ENCODE measurements around the gene ROCK2. TPM values are rescaled to one million over a fixed set of nuclear protein-coding genes. Genes with fewer than 3 reads are reported as not detected.

Gene ROCK2
- total and polyA plus RNA-seq, 2 of the 13 experiments (the other 11 are each of a cell fraction or from before 2014, with no cell fraction given) = 38.1 to 119 TPM

DNA sequence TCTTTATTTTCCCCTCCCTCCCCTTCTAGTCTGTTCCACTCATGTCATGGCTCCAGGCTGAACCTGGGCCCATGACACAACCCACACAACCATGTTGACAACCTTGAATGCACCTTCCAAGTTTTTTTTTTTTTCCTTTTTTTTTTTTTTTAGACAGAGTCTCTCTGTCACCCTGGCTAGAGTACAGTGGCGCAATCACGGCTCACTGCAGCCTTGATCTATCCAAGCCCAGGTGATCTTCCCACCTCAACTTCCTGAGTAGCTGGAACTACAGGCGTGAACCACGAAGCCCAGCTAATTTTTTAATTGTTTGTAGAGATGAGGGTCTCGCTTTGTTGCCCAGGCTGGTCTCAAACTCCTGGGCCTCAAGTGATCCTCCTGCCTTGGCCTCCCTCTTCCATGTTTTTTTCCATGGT lies 21.9 kb upstream of the ROCK2 start (continued):
- TF ChIP-seq SALL2 (CRISPR knock-in tag; IDR thresholded peaks at IDR 0.05) = 0 out of 2 replicates have a peak, but pooled peaks have one; percentile 55
- 0 out of 2 replicates have a peak, but pooled peaks have one; percentile 22 for TF ChIP-seq REPIN1 (CRISPR knock-in tag; IDR thresholded peaks at IDR 0.05; ENCODE audit: borderline replicate concordance, low read depth)
- peak; percentile 94 for TF ChIP-seq NCOR1 (IDR thresholded peaks at IDR 0.05; ENCODE audit: borderline replicate concordance, low read length)
- peak; percentile 78; the same call in 1 of the 2 replicates for TF ChIP-seq CBX5 (CRISPR knock-in tag; IDR thresholded peaks at IDR 0.05; ENCODE audit: borderline replicate concordance)
- 0 out of 2 replicates have a peak, but pooled peaks have one; percentile 14 for TF ChIP-seq RFX3 (CRISPR knock-in tag; IDR thresholded peaks at IDR 0.05)
- TF ChIP-seq XRCC5 (optimal IDR thresholded peaks at IDR 0.05; ENCODE audit: low read length) = no peak
- 0 out of 2 replicates have a peak, but pooled peaks have one; percentile 34 for TF ChIP-seq CBFB (CRISPR knock-in tag; IDR thresholded peaks at IDR 0.05)
- peak; percentile 88 for TF ChIP-seq ZMYM2 (CRISPR knock-in tag; IDR thresholded peaks at IDR 0.05)
- no peak for TF ChIP-seq NFE2 (CRISPR knock-in tag; IDR thresholded peaks at IDR 0.05)
- no peak for TF ChIP-seq SOX6 (IDR thresholded peaks at IDR 0.05)
- TF ChIP-seq SOX6 (CRISPR knock-in tag; IDR thresholded peaks at IDR 0.05) = peak; percentile 88
- peak; percentile 37; the same call in 1 of the 2 replicates for TF ChIP-seq BRD4 (CRISPR knock-in tag; IDR thresholded peaks at IDR 0.05)
- TF ChIP-seq, protein P1, sequence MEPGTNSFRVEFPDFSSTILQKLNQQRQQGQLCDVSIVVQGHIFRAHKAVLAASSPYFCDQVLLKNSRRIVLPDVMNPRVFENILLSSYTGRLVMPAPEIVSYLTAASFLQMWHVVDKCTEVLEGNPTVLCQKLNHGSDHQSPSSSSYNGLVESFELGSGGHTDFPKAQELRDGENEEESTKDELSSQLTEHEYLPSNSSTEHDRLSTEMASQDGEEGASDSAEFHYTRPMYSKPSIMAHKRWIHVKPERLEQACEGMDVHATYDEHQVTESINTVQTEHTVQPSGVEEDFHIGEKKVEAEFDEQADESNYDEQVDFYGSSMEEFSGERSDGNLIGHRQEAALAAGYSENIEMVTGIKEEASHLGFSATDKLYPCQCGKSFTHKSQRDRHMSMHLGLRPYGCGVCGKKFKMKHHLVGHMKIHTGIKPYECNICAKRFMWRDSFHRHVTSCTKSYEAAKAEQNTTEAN (CRISPR knock-in tag; conservative IDR thresholded peaks at IDR 0.05) = peak; percentile 89
- 0 out of 2 replicates have a peak, but pooled peaks have one; percentile 41 for TF ChIP-seq ZFY (CRISPR knock-in tag; IDR thresholded peaks at IDR 0.05)
- peak; percentile 94 for TF ChIP-seq FOXA3 (CRISPR knock-in tag; IDR thresholded peaks at IDR 0.05)
- TF ChIP-seq CCAR2 (optimal IDR thresholded peaks at IDR 0.05; ENCODE audit: low read depth, low read length) = peak; percentile 83
- peak; percentile 86; the same call in 1 of the 2 replicates for TF ChIP-seq RXRA (CRISPR knock-in tag; IDR thresholded peaks at IDR 0.05)
- peak; percentile 82 for TF ChIP-seq ZNF605 (CRISPR knock-in tag; IDR thresholded peaks at IDR 0.05)
- no peak for TF ChIP-seq SUZ12 (IDR thresholded peaks at IDR 0.05; ENCODE audit: low read depth, low read length)
- peak; percentile 72; the same call in 1 of the 2 replicates for TF ChIP-seq ZNF430 (CRISPR knock-in tag; IDR thresholded peaks at IDR 0.05)
- TF ChIP-seq ESRRA (CRISPR knock-in tag; IDR thresholded peaks at IDR 0.05; ENCODE audit: low read depth) = peak; percentile 85
- TF ChIP-seq ISX (CRISPR knock-in tag; conservative IDR thresholded peaks at IDR 0.05) = no peak
- TF ChIP-seq, protein P2, sequence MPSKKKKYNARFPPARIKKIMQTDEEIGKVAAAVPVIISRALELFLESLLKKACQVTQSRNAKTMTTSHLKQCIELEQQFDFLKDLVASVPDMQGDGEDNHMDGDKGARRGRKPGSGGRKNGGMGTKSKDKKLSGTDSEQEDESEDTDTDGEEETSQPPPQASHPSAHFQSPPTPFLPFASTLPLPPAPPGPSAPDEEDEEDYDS (CRISPR knock-in tag; IDR thresholded peaks at IDR 0.05) = peak; percentile 21; the same call in 1 of the 2 replicates
- TF ChIP-seq ELF3 (CRISPR knock-in tag; IDR thresholded peaks at IDR 0.05) = peak; percentile 81
- no peak for TF ChIP-seq ZNF841 (CRISPR knock-in tag; IDR thresholded peaks at IDR 0.05; ENCODE audit: borderline replicate concordance)
- TF ChIP-seq WIZ (CRISPR knock-in tag; IDR thresholded peaks at IDR 0.05) = no peak
- peak; percentile 69; the same call in 1 of the 2 replicates for TF ChIP-seq FOXA1 (IDR thresholded peaks at IDR 0.05)
- TF ChIP-seq FOXA1 (CRISPR knock-in tag; IDR thresholded peaks at IDR 0.05) = peak; percentile 82
- no peak for TF ChIP-seq ZNF556 (CRISPR knock-in tag; IDR thresholded peaks at IDR 0.05; ENCODE audit: borderline replicate concordance)
- no peak for TF ChIP-seq MATR3 (CRISPR knock-in tag; IDR thresholded peaks at IDR 0.05)
- TF ChIP-seq NCOA1 (CRISPR knock-in tag; IDR thresholded peaks at IDR 0.05) = no peak; the same call in 1 of the 2 replicates
- peak; percentile 84 for TF ChIP-seq MEIS2 (CRISPR knock-in tag; IDR thresholded peaks at IDR 0.05)
- no peak for TF ChIP-seq EEA1 (CRISPR knock-in tag; IDR thresholded peaks at IDR 0.05; ENCODE audit: borderline replicate concordance)
- TF ChIP-seq TCF7 (IDR thresholded peaks at IDR 0.05; ENCODE audit: low read depth) = peak; percentile 88
- peak; percentile 84 for TF ChIP-seq ZNF644 (CRISPR knock-in tag; IDR thresholded peaks at IDR 0.05; ENCODE audit: low read depth)

Data from HepG2 (cell line).